Endothelial cell of umbilical vein (primary cell): Measurements from ENCODE around the gene NCLN. TPM values are rescaled to one million over a fixed set of nuclear protein-coding genes. Genes with fewer than 3 reads are reported as not detected.

Experiments
- BruUV-seq: library from RNA; stranded (reverse); fragments of 400-500 nt; replicated peaks from 2 replicates; lab custom pipeline; 2021; lab: Mats Ljungman, UMichigan
- CTCF ChIA-PET: fragments of 300-600, 350-600 bp; sonication (Branson Sonifier 250); formaldehyde crosslinking; loops from one replicate; lab custom pipeline; 2021; ENCODE audit warnings: antibody characterized with exemption, inconsistent platforms; lab: Charles Lee
- POLR2A ChIA-PET: fragments of 300-600, 350-600 bp; sonication (Branson Sonifier 250); formaldehyde crosslinking; loops from one replicate; lab custom pipeline; 2021; ENCODE audit warnings: antibody characterized with exemption, inconsistent platforms; lab: Charles Lee
- DNase-seq: peaks from one replicate; pipeline ENCODE4 v3.0.0-alpha.2; 2011; ENCODE audit warnings: low read depth, low spot score
- FAIRE-seq: peaks from 2 replicates; lab custom pipeline; 2011; peaks lifted over from hg19 to GRCh38; lab: Jason Lieb, UNC
- H2AFZ ChIP-seq: 2 replicates; pipeline ENCODE4 v1.6.0; 2012; ENCODE audit warnings: low read depth, low read length, control low read depth, inconsistent platforms
- H3K27ac ChIP-seq: 2 replicates; pipeline ENCODE4 v1.5.1; 2011; ENCODE audit warnings: low read depth, mild to moderate bottlenecking, control low read depth, low read length, moderate library complexity; ENCODE audit not compliant: insufficient read depth
- H3K27me3 ChIP-seq, 2 experiments: 2 replicates each; pipeline versions ENCODE4 v1.6.0 to v1.6.1; 2011; ENCODE audit warnings: low read length in 2 of 2, mixed read lengths in 1 of 2; ENCODE audit not compliant: control insufficient read depth in 2 of 2, insufficient read depth in 2 of 2
- H3K36me3 ChIP-seq, 2 experiments: 2 replicates in 1 of 2; 3 replicates in 1 of 2; pipeline ENCODE4 v1.5.1; 2011; ENCODE audit warnings: low read length in 2 of 2, mild to moderate bottlenecking in 1 of 2, moderate library complexity in 1 of 2; ENCODE audit not compliant: control insufficient read depth in 2 of 2, insufficient read depth in 2 of 2; ENCODE audit errors: extremely low read depth in 1 of 2
- H3K4me1 ChIP-seq: 3 replicates; pipeline ENCODE4 v1.5.1; 2011; ENCODE audit warnings: mild to moderate bottlenecking, low read length; ENCODE audit not compliant: control insufficient read depth, insufficient read depth; ENCODE audit errors: extremely low read depth
- H3K4me2 ChIP-seq: 2 replicates; pipeline ENCODE4 v1.6.1; 2011; ENCODE audit warnings: low read length, control low read depth, mixed read lengths; ENCODE audit not compliant: insufficient read depth
- H3K4me3 ChIP-seq, 3 experiments: fragments of 200-600 bp in 1 of 3; sonication (generic), shearing (Covaris generic) in 1 of 3; replicated peaks in 1 of 3; 2 replicates each; pipeline ENCODE4 v1.5.1; 2011 to 2016; ENCODE audit warnings: control low read depth in 3 of 3, low read length in 3 of 3, mild to moderate bottlenecking in 2 of 3, inconsistent platforms in 1 of 3, low read depth in 1 of 3, moderate library complexity in 1 of 3; ENCODE audit not compliant: insufficient read depth in 1 of 3
- H3K79me2 ChIP-seq: 2 replicates; pipeline ENCODE4 v1.6.0; 2012; ENCODE audit warnings: low read length, inconsistent platforms; ENCODE audit not compliant: control insufficient read depth, insufficient read depth
- H3K9ac ChIP-seq: replicated peaks from 2 replicates; pipeline ENCODE3; 2011; ENCODE audit warnings: low read length, control low read depth; ENCODE audit not compliant: insufficient read depth; ENCODE audit errors: extremely low read depth
- H3K9me1 ChIP-seq: replicated peaks from 3 replicates; pipeline ENCODE4 v1.6.0; 2011; ENCODE audit warnings: mild to moderate bottlenecking, low read length; ENCODE audit not compliant: control insufficient read depth, insufficient read depth; ENCODE audit errors: extremely low read depth
- H3K9me3 ChIP-seq: replicated peaks from 2 replicates; pipeline ENCODE4 v1.5.1; 2012; ENCODE audit warnings: low read length, inconsistent platforms; ENCODE audit not compliant: control insufficient read depth, insufficient read depth
- H4K20me1 ChIP-seq: replicated peaks from 2 replicates; pipeline ENCODE3; 2011; ENCODE audit warnings: mild to moderate bottlenecking, low read length; ENCODE audit not compliant: control insufficient read depth, insufficient read depth; ENCODE audit errors: extremely low read depth
- EZH2 ChIP-seq: IDR thresholded peaks from 2 replicates; pipeline ENCODE4 v1.6.1; 2012; ENCODE audit warnings: borderline replicate concordance, low read depth, mild to moderate bottlenecking, moderate library complexity, low read length, inconsistent platforms; ENCODE audit not compliant: severe bottlenecking
- FOS ChIP-seq: IDR thresholded peaks from 2 replicates; pipeline ENCODE4 v1.6.1; 2011; ENCODE audit warnings: mild to moderate bottlenecking, low read length, moderate library complexity, borderline replicate concordance; ENCODE audit not compliant: insufficient read depth
- GATA2 ChIP-seq: IDR thresholded peaks from 2 replicates; pipeline ENCODE4 v1.7.0; 2011; ENCODE audit warnings: low read depth, mild to moderate bottlenecking, moderate library complexity, mixed read lengths, low read length; ENCODE audit not compliant: insufficient read length, insufficient read depth
- JUN ChIP-seq: IDR thresholded peaks from 2 replicates; pipeline ENCODE4 v1.6.1; 2011; ENCODE audit warnings: borderline replicate concordance, low read depth; ENCODE audit not compliant: insufficient read length, insufficient read depth
- MAX ChIP-seq: IDR thresholded peaks from 2 replicates; pipeline ENCODE4 v1.6.1; 2011; ENCODE audit not compliant: insufficient read depth, insufficient read length
- MYC ChIP-seq: IDR thresholded peaks from one replicate; pipeline ENCODE4 v1.6.1; 2011; ENCODE audit warnings: mild to moderate bottlenecking, low read depth, low read length
- POLR2A ChIP-seq: IDR thresholded peaks from 2 replicates; pipeline ENCODE4 v1.6.1; 2012; ENCODE audit warnings: low read depth, mild to moderate bottlenecking, control low read depth, low read length
- POLR2AphosphoS5 ChIP-seq: IDR thresholded peaks from 2 replicates; pipeline ENCODE4 v1.6.1; 2012; ENCODE audit warnings: low read depth, mild to moderate bottlenecking, control low read depth, low read length, moderate library complexity; ENCODE audit not compliant: insufficient read depth
- dilution Hi-C: fragments of 300-500 bp; cut with MboI; formaldehyde crosslinking; loops from one replicate; pipeline ENCODE4 v1.15.0; 2019; ENCODE audit warnings: low sequenced_read_pairs; ENCODE audit not compliant: extremely low pct_ligation_motif_present
- intact Hi-C: fragments of 100-400 bp; cut with micrococcal nuclease; formaldehyde crosslinking; loops from one replicate; pipeline ENCODE4 v1.10.0; 2022
- polyA plus RNA-seq, 4 experiments: library from polyadenylated mRNA; depleted of rRNA in 3 of 4; stranded (reverse) in 3 of 4; unstranded in 1 of 4; fragments of >200 nt; gene quantifications; 2 replicates each; pipeline versions ENCODE4 v1.2.1 to v1.2.3, GENCODE V29; 2011 to 2012; ENCODE audit warnings: missing spikeins in 1 of 4
- total RNA-seq: library from RNA; stranded (reverse); gene quantifications from 2 replicates; pipeline ENCODE4 v1.2.3, GENCODE V29; 2021
- TF ChIP-seq, protein P1 (sequence below), 2 donors: IDR thresholded peaks; 1 replicate in 1 of 2; 2 replicates in 1 of 2; pipeline ENCODE4 v1.5.1; 2011; ENCODE audit warnings: low read length in 2 of 2, mild to moderate bottlenecking in 2 of 2, moderate library complexity in 2 of 2, control low read depth in 1 of 2, inconsistent platforms in 1 of 2, low read depth in 1 of 2; ENCODE audit not compliant: insufficient read depth in 1 of 2; ENCODE audit errors: extremely low read depth in 1 of 2

Gene NCLN
- total and polyA plus RNA-seq, 2 donors (not counting 3 experiments of a cell fraction or from before 2014, with no cell fraction given) = 97.2 to 102 TPM

- no peaks in the 10 kb centered on the region for H4K20me1 ChIP-seq
- no peak overlapping the region for H3K4me3 ChIP-seq
- intact Hi-C loops = no loop called here
- dilution Hi-C loops = no loop called here
- no peak overlapping the region for H3K4me2 ChIP-seq
- no peaks in the 10 kb centered on the region for H3K9me1 ChIP-seq
- no peak overlapping the region for H3K27ac ChIP-seq
- ChIA-PET CTCF (interaction anchor here (0.9 to 1.3 kb wide), 2 partner anchors 47 to 72 kb away, joined by 3 read pairs; no protein-coding TSS in a partner anchor), POLR2A (no interaction called here)
- no TSS peak for BruUV-seq
- peaks cover 6% of the 10 kb centered on the region for H3K4me1 ChIP-seq
- no peak overlapping the region for H3K9ac ChIP-seq
- H2AFZ ChIP-seq = no peak overlapping the region
- no peak for TF ChIP-seq MAX
- TF ChIP-seq POLR2A = no peak
- TF ChIP-seq POLR2AphosphoS5 = no peak
- TF ChIP-seq, protein P1, sequence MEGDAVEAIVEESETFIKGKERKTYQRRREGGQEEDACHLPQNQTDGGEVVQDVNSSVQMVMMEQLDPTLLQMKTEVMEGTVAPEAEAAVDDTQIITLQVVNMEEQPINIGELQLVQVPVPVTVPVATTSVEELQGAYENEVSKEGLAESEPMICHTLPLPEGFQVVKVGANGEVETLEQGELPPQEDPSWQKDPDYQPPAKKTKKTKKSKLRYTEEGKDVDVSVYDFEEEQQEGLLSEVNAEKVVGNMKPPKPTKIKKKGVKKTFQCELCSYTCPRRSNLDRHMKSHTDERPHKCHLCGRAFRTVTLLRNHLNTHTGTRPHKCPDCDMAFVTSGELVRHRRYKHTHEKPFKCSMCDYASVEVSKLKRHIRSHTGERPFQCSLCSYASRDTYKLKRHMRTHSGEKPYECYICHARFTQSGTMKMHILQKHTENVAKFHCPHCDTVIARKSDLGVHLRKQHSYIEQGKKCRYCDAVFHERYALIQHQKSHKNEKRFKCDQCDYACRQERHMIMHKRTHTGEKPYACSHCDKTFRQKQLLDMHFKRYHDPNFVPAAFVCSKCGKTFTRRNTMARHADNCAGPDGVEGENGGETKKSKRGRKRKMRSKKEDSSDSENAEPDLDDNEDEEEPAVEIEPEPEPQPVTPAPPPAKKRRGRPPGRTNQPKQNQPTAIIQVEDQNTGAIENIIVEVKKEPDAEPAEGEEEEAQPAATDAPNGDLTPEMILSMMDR (IDR thresholded peaks at IDR 0.05; ENCODE audit: extremely low read depth in 1 of 2, insufficient read depth in 1 of 2, low read depth in 1 of 2, low read length in 2 of 2) = no peak
- TF ChIP-seq GATA2 = no peak
- TF ChIP-seq MYC = no peak
- no peak for TF ChIP-seq JUN
- no peak for TF ChIP-seq EZH2
- no peak for TF ChIP-seq FOS
- DNase-seq (no peak), FAIRE-seq (no peak)
- no peaks in the 10 kb centered on the region for H3K36me3 ChIP-seq
- no peaks in the 10 kb centered on the region for H3K27me3 ChIP-seq
- H3K9me3 ChIP-seq = no peaks in the 10 kb centered on the region
- H3K79me2 ChIP-seq = no peaks in the 10 kb centered on the region
Observed at GRCh38 chr19:3175781-3176714, 9.7 kb upstream of the NCLN start.
